GM10266 (cell line): ENCODE measurements around the gene CDC23.

ENCODE experiments used
- DNase-seq: peaks from one replicate; pipeline ENCODE4 v3.0.0; 2012; ENCODE audit errors: extremely low spot score
- TF ChIP-seq, protein P1 (sequence below): IDR thresholded peaks from 2 replicates; pipeline ENCODE4 v1.5.1; 2012; ENCODE audit warnings: mild to moderate bottlenecking, low read depth; ENCODE audit not compliant: control insufficient read depth, insufficient read depth; ENCODE audit errors: missing control alignments

The CDC23 gene

DNA sequence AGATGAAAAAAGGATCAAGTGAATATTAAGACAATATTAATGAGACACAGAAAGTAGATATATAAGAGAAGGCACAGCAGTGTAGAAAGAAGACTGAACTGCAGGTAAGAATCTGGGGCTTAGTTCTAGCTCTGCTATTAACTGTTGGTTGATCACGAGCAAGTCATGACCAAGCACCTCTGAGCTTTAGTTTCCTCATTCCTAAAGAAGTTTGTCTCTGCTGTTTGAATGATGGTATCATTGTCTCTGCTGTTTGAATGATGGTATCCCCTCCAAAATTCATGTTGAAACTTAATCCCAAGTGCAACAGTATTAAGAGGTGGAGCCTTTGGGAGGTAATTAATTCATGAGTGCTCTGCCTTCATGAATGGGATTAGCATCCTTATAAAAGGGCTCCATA, 71.4 kb downstream of the CDC23 start:
- DNase-seq: no peak

DNA sequence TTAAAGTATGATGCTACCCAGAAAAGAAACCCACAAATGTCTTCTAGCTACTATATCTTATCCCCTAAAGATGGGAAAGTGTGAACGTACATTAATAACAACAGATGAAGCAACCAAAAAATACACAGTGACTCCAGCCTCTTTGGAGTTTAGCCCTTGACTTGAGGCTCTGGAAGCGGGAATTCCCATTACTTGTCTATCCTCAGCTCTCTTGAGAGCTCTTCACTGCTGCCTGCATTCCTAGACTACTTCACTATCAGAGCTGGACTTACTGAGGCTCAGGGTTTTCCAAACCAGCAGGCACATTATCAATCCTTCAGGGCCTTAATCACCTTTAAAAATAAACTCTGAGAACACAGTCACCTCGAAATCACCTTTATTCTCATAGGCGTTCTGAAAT, 72.9 kb downstream of the CDC23 start:
- TF ChIP-seq, protein P1, sequence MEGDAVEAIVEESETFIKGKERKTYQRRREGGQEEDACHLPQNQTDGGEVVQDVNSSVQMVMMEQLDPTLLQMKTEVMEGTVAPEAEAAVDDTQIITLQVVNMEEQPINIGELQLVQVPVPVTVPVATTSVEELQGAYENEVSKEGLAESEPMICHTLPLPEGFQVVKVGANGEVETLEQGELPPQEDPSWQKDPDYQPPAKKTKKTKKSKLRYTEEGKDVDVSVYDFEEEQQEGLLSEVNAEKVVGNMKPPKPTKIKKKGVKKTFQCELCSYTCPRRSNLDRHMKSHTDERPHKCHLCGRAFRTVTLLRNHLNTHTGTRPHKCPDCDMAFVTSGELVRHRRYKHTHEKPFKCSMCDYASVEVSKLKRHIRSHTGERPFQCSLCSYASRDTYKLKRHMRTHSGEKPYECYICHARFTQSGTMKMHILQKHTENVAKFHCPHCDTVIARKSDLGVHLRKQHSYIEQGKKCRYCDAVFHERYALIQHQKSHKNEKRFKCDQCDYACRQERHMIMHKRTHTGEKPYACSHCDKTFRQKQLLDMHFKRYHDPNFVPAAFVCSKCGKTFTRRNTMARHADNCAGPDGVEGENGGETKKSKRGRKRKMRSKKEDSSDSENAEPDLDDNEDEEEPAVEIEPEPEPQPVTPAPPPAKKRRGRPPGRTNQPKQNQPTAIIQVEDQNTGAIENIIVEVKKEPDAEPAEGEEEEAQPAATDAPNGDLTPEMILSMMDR: no peak
- no peak for DNase-seq

More for the DNA sequence above, 71.4 kb downstream of the CDC23 start:
- TF ChIP-seq, protein P1: no peak

DNA sequence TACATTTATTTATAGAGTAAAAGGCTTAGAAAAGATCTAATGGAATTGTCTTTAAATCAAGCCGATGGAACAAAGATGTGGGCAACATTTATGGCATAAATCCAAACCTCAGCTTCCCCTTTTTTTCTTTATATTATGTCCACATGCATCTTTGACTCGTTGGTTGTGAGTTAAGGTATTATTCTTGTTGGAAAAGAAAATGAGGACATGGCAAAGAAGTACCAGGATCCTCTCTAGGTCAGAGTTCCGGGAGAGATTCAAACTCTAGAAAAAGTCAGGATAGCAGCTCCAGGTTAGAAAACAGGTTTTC, 73.4 kb downstream of the CDC23 start:
- DNase-seq: no peak
- TF ChIP-seq, protein P1: no peak

DNA sequence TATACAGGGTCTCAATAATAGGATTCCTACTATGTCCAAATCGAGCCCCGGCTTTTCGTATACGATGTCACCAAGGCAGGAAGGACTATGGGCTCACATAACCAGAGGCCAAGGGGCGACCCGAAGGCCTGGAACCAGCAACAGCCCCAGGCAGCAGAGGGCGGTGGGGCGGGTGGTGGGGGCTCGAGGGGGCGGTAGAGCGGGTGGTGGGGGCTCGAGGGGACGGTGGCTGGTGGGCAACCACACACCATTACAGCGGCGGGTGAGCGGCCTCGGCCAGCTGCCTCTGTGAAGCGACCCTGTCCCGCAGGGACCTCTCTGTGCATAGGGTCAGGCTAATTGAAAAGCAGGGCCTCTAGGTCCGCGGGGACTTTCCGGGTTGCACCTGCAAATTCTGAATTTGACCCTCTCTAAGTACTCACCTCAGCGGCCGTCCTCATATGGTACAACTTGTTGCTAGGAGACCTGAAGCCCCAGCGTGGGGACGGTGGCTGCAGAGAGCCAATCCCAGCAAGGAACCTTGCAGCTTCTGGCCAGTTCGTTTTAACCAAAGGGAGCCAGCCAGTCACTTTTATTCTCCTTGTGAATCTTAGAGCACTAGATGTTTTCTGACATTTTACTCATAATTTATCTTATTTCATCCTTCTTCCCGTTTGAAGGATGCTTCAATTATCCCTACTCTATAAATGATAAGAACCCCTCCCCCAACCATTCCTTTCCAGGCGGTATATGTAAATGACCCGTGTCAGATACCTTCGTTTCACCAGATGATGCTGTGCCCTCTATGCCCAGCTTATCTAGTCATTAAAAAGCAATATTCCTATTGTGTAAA, 74.0 kb downstream of the CDC23 start, which contains the start of gene NME5:
Gene NME5, minus strand, starts transcription at position 480 of the 832 bp plus-strand sequence. CDS start 648 bp downstream, outside the sequence.
- DNase-seq: peak; percentile 73
- TF ChIP-seq, protein P1: no peak
